Breast epithelium (tissue), 4 donors: Measurements from ENCODE around the gene ACTN4. TPM values are rescaled to one million over a fixed set of nuclear protein-coding genes. Genes with fewer than 3 reads are reported as not detected.
A peak's percentile ranks its signal among the peaks of the same experiment; 100 is the strongest.
"Not testable (repeated sequence)": the region's sequence is repeated elsewhere in the genome, so short reads cannot be mapped to it uniquely, and the experiment has no call there.

ENCODE experiments used
- DNase-seq, 2 donors: peaks; one replicate each; pipeline ENCODE4 v3.0.0-alpha.2; 2019; ENCODE audit warnings: low spot score in 2 of 2
- H3K27ac ChIP-seq, 2 donors: fragments of 200-600 bp; sonication (generic) in 1 of 2; one replicate each; pipeline ENCODE4 v1.5.1; 2016 to 2019; ENCODE audit warnings: mild to moderate bottlenecking in 1 of 2
- H3K27me3 ChIP-seq, 2 donors: fragments of 200-600 bp; sonication (generic) in 1 of 2; one replicate each; pipeline versions ENCODE4 v1.5.1 to v1.6.0; 2017 to 2019; ENCODE audit warnings: control low read depth in 1 of 2, mild to moderate bottlenecking in 1 of 2
- H3K36me3 ChIP-seq: fragments of 200-600 bp; one replicate; pipeline ENCODE4 v1.5.1; 2019
- H3K4me1 ChIP-seq, 2 donors: fragments of 200-600 bp; sonication (generic); one replicate each; pipeline ENCODE4 v1.5.1; 2016 to 2019; ENCODE audit warnings: control low read depth in 1 of 2
- H3K4me3 ChIP-seq, 3 donors: fragments of 200-600 bp; sonication (generic); 1 replicate in 2 of 3; 2 replicates in 1 of 3; pipeline ENCODE4 v1.5.1; 2016 to 2019; ENCODE audit warnings: mild to moderate bottlenecking in 3 of 3, moderate library complexity in 2 of 3
- H3K9me3 ChIP-seq, 2 donors: fragments of 200-600 bp; sonication (generic) in 1 of 2; one replicate each; pipeline ENCODE4 v1.5.1; 2016 to 2019; ENCODE audit warnings: control low read depth in 1 of 2
- POLR2A ChIP-seq: fragments of 450-650 bp; IDR thresholded peaks from one replicate; pipeline ENCODE4 v1.6.1; 2016; ENCODE audit warnings: antibody characterized with exemption, mild to moderate bottlenecking, moderate library complexity
- POLR2AphosphoS5 ChIP-seq, 3 donors: sonication (generic); formaldehyde crosslinking; IDR thresholded peaks; one replicate each; pipeline ENCODE4 v1.6.1; 2017; ENCODE audit warnings: antibody characterized with exemption in 3 of 3
- intact Hi-C: fragments of 100-400 bp; cut with DNase I; formaldehyde crosslinking; loops from one replicate; pipeline ENCODE4 v1.15.1; 2023; ENCODE audit warnings: low total_unique reads
- total RNA-seq, 3 donors: library from RNA; depleted of rRNA; stranded (reverse); fragments of >200 nt; gene quantifications; one replicate each; pipeline ENCODE4 v1.1.0, GENCODE V29; 2016
- TF ChIP-seq, protein P1 (sequence below), 3 donors: fragments of 450-650 bp; IDR thresholded peaks; one replicate each; pipeline ENCODE4 v1.5.1; 2016 to 2017; ENCODE audit warnings: antibody characterized with exemption in 3 of 3, mild to moderate bottlenecking in 3 of 3, moderate library complexity in 3 of 3

Gene ACTN4
- total RNA-seq, 3 donors from 2014 or later: 182 to 296 (median 269) TPM

DNA sequence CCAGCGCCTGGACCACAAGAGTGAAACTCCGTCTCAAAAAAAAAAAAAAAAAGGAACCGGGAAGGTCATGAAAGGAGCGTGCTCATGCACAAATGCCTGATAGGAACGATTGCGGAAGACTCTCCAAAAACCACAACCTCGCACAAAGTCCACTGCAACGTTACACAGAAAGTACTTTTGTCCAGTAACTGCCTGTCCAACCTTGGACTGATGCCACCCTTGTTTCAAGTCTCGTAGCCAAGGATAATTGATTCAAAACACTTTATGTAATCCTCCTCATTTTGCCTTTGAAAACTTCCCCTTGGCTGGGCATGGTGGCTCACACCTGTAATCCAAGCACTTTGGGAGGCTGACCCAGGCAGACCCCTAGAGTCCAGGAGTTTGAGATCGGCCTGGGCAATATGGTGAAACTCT, 112.1 kb downstream of the ACTN4 start:
- no peaks in the 10 kb centered on the region for H3K9me3 ChIP-seq
- intact Hi-C loops: no loop called here
- DNase-seq: peak in 1 of 2 donors; percentile 39

DNA sequence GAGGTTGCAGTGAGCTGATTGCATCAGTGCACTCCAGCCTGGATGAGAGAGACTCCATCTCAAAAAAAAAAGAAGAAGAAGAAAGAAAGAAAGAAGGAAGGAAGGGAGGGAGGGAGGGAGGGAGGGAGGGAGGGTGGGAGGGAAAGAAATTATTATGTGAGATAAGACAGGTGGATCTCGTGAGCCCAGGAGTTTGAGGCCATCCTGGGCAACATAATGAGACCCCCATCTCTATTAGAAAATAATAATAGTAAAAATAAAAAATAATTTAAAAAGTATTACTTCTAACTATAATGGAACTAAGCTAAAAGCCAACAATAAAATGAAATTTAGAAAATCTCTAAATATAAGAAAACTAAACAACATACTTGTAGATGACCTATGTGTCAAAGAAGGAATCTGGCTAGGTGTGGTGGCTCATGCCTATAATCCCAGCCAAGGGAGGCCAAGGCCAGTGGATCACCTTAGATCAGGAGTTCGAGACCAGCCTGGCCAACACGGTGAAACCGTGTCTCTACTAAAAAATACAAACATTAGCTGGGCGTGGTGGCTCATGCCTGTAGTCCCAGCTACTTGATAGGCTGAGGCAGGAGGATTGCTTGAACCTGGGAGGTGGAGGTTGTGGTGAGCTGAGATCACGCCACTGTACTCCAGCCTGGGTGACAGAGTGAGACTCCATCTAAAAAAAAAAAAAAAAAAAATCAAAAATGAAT, 113.5 kb downstream of the ACTN4 start:
- H3K27me3 ChIP-seq, H3K36me3 ChIP-seq, H3K4me3 ChIP-seq, DNase-seq, H3K4me1 ChIP-seq, intact Hi-C loops, H3K9me3 ChIP-seq, H3K27ac ChIP-seq: not testable (repeated sequence)

More for the DNA sequence above, 112.1 kb downstream of the ACTN4 start:
- Histone ChIP-seq H3K4me3 (no peak overlapping the region), H3K36me3 (no peaks in the 10 kb centered on the region), H3K27ac (no peak overlapping the region), H3K4me1 (no peaks in the 10 kb centered on the region), H3K27me3 (no peaks in the 10 kb centered on the region)
- TF ChIP-seq, protein P1, sequence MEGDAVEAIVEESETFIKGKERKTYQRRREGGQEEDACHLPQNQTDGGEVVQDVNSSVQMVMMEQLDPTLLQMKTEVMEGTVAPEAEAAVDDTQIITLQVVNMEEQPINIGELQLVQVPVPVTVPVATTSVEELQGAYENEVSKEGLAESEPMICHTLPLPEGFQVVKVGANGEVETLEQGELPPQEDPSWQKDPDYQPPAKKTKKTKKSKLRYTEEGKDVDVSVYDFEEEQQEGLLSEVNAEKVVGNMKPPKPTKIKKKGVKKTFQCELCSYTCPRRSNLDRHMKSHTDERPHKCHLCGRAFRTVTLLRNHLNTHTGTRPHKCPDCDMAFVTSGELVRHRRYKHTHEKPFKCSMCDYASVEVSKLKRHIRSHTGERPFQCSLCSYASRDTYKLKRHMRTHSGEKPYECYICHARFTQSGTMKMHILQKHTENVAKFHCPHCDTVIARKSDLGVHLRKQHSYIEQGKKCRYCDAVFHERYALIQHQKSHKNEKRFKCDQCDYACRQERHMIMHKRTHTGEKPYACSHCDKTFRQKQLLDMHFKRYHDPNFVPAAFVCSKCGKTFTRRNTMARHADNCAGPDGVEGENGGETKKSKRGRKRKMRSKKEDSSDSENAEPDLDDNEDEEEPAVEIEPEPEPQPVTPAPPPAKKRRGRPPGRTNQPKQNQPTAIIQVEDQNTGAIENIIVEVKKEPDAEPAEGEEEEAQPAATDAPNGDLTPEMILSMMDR (IDR thresholded peaks at IDR 0.05): no peak

DNA sequence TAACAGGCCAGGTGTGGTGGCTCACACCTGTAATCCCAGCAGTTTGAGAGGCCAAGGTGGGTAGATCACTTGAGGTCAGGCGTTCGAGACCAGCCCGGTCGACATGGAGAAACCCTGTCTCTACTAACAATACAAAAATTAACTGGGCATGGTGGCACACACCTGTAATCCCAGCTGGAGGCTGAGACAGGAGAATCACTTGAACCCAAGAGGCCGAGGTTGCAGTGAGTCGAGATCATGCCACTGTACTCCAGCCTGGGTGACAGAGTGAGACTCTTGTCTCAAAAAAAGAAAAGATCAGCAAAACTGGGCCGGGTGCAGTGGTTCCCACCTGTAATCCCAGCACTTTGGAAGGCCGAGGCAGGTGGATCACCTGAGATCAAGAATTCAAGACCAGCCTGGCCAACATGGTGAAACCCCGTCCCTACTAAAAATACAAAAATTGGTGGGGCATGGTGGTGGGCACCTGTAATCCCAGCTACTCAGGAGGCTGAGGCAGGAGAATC, 114.5 kb downstream of the ACTN4 start:
- H3K27ac ChIP-seq, H3K36me3 ChIP-seq, H3K9me3 ChIP-seq, H3K4me1 ChIP-seq, DNase-seq, H3K27me3 ChIP-seq, H3K4me3 ChIP-seq, intact Hi-C loops: not testable (repeated sequence)

DNA sequence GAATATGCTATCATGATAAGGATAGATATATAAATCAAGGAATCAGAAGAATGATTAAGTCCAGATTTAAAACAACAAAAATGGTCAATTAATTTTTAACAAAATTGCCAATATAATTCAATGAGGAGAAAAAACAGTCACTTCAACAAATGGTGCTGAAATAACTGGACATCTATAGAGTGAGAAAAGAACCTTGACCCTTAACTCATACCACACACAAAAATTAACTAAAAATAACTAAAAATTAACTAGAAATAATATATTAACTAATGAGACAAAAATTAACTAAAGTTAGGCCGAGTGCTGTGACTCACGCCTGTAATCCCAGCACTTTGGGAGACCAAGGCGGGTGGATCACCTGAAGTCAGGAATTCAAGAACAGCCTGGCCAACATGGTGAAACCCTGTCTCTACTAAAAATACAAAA, 116.4 kb downstream of the ACTN4 start:
- Histone ChIP-seq H3K9me3 (no peaks in the 10 kb centered on the region), H3K27me3 (no peaks in the 10 kb centered on the region), H3K4me3 (no peak overlapping the region), H3K27ac (no peak overlapping the region), H3K36me3 (no peaks in the 10 kb centered on the region), H3K4me1 (no peaks in the 10 kb centered on the region)
- DNase-seq: no peak
- no peak for TF ChIP-seq POLR2A
- TF ChIP-seq, protein P1 (IDR thresholded peaks at IDR 0.05): no peak
- no peak for TF ChIP-seq POLR2AphosphoS5 (IDR thresholded peaks at IDR 0.05)
- intact Hi-C loops: no loop called here

DNA sequence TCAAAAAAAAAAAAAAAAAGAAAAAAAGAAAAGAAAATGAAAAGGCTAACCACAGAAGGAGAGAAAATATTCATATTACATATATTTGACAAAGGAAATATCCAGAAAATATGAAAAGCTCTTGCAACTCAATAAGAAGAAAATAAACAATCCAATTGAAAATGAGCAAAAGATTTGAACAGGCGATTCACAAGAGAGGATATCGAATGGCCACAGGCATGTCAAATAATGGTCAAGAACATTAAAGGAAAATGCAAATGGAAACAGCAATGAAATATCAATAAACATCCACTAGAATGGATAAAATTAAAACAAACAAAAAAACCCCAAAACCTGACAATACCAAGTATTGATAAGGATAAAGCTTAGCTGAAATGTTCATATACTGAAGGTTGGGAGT, 117.8 kb downstream of the ACTN4 start:
- no peaks in the 10 kb centered on the region for H3K27me3 ChIP-seq
- no peak overlapping the region for H3K27ac ChIP-seq
- DNase-seq: no peak
- no peak for TF ChIP-seq POLR2A
- TF ChIP-seq POLR2AphosphoS5 (IDR thresholded peaks at IDR 0.05): no peak
- TF ChIP-seq, protein P1 (IDR thresholded peaks at IDR 0.05): no peak
- intact Hi-C loops: no loop called here
- peaks cover 0 to 3% of the 10 kb centered on the region in 2 donors for H3K4me1 ChIP-seq
- H3K36me3 ChIP-seq: no peaks in the 10 kb centered on the region
- H3K4me3 ChIP-seq: no peak overlapping the region
- H3K9me3 ChIP-seq: no peaks in the 10 kb centered on the region

DNA sequence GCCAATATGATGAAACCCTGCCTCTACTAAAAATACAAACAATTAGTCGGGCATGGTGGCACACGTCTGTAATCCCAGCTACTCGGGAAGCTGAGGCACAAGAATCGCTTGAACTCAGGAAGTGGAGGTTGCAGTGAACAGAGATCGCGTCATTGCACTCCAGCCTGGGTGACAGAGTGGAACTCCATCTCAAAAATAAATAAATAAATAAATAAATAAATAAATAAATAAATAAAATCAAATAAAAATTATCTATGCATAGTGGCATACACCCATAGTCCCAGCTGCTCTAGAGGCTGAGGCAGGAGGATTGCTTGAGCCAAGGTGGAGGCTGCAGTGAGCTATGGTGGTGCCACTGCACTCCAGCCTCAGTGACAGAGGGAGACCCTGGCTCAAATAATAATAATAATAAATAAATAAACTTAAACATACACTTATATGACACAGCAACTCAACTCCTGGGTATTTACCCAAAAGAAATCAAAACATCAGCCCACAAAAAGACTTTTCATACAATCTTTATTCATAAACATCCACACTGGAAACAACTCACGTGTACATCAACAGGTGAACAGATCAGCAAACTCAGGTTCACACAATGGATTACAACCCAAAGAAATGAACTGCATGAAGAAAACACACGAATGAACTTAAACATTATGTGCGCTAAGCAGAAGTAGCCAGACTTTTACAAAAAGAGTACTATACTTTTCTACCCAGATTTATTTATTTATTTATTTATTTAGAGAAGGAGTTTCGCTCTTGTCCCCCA, 119.0 kb downstream of the ACTN4 start:
- intact Hi-C loops: no loop called here
- Histone ChIP-seq H3K27ac (no peak overlapping the region), H3K27me3 (no peaks in the 10 kb centered on the region), H3K4me1 (peaks cover 0 to 3% of the 10 kb centered on the region in 2 donors), H3K4me3 (no peak overlapping the region), H3K36me3 (no peaks in the 10 kb centered on the region), H3K9me3 (no peaks in the 10 kb centered on the region)
- TF ChIP-seq POLR2AphosphoS5 (IDR thresholded peaks at IDR 0.05) (no peak), POLR2A (no peak)
- TF ChIP-seq, protein P1 (IDR thresholded peaks at IDR 0.05): no peak
- no peak for DNase-seq
